Stimulated activated naive CD4-positive, alpha-beta T cell treated with Interleukin-2 at 50 U/mL for 16 hours (primary cell): ENCODE results near the gene CAPN9.
"Not testable (repeated sequence)": the region's sequence is repeated elsewhere in the genome, so short reads cannot be mapped to it uniquely, and the experiment has no call there.

Experiments
- DNase-seq: peaks from one replicate; lab custom pipeline; 2025; lab: John Stamatoyannopoulos, UW

CAPN9 gene

GRCh38 chr1:230747127-230747730 lies at the start of gene CAPN9:
TSS of gene CAPN9 (plus strand) at chr1:230747388. CDS start at chr1:230747497, 109 bp downstream.
- DNase-seq, result no peak

- DNase-seq, result no peak
Measured at GRCh38 chr1:230698130-230698529, 49.1 kb upstream of the CAPN9 start.

GRCh38 chr1:230698964-230699363 lies 48.2 kb upstream of the CAPN9 start:
- DNase-seq, result not testable (repeated sequence)

- no peak for DNase-seq
Measured at GRCh38 chr1:230699716-230700115, 47.5 kb upstream of the CAPN9 start.

GRCh38 chr1:230700132-230700531 lies 47.1 kb upstream of the CAPN9 start:
- DNase-seq, result no peak

GRCh38 chr1:230701434-230701833 lies 45.8 kb upstream of the CAPN9 start:
- DNase-seq, result no peak

- DNase-seq, result no peak
Measured at GRCh38 chr1:230701895-230702768, 45.1 kb upstream of the CAPN9 start.

- no peak for DNase-seq
Measured at GRCh38 chr1:230702934-230703678, 44.1 kb upstream of the CAPN9 start.

GRCh38 chr1:230703679-230704385 lies 43.4 kb upstream of the CAPN9 start:
- no peak for DNase-seq

- no peak for DNase-seq
Measured at GRCh38 chr1:230704830-230705229, 42.4 kb upstream of the CAPN9 start.

- no peak for DNase-seq
Measured at GRCh38 chr1:230705289-230706019, 41.7 kb upstream of the CAPN9 start.

GRCh38 chr1:230706020-230706699 lies 41.0 kb upstream of the CAPN9 start:
- DNase-seq, result no peak

GRCh38 chr1:230706887-230707731 lies 40.1 kb upstream of the CAPN9 start:
- DNase-seq, result no peak

- no peak for DNase-seq
Measured at GRCh38 chr1:230707732-230708630, 39.2 kb upstream of the CAPN9 start.

GRCh38 chr1:230708631-230709580 lies 38.3 kb upstream of the CAPN9 start:
- no peak for DNase-seq

- DNase-seq, result no peak
Measured at GRCh38 chr1:230709619-230710542, 37.3 kb upstream of the CAPN9 start.

- no peak for DNase-seq
Measured at GRCh38 chr1:230710543-230710904, 36.7 kb upstream of the CAPN9 start.
